ENCODE results near the gene TP63. TPM values are rescaled to one million over a fixed set of nuclear protein-coding genes. Genes with fewer than 3 reads are reported as not detected.
"Not testable (repeated sequence)": the region's sequence is repeated elsewhere in the genome, so short reads cannot be mapped to it uniquely, and the experiment has no call there.

TP63 gene
- polyA plus RNA-seq, 1 experiment: not detected

GRCh38 chr3:189664311-189664710, 33.1 kb downstream of the TP63 start:
- Histone ChIP-seq H3K36me3 (ENCODE audit: control insufficient read depth, insufficient read depth, low read length) (no peaks in the 10 kb centered on the region), H3K4me3 (ENCODE audit: low read depth, low read length) (no peak overlapping the region), H3K27me3 (ENCODE audit: control insufficient read depth, insufficient read depth, low read length) (no peaks in the 10 kb centered on the region)
- no peak for TF ChIP-seq CTCF (IDR thresholded peaks at IDR 0.05; ENCODE audit: insufficient read depth, low read depth, low read length)
- POLR2A ChIA-PET: no interaction called here
- CTCF ChIA-PET: interaction anchor here (0.7 kb wide), 1 partner anchor 13 kb away, joined by 3 read pairs; no protein-coding TSS in a partner anchor
- DNase-seq (ENCODE audit: low read depth): peak; percentile 86

GRCh38 chr3:189672346-189672745, 41.2 kb downstream of the TP63 start:
- H3K4me3 ChIP-seq (ENCODE audit: low read depth, low read length); H3K27me3 ChIP-seq (ENCODE audit: control insufficient read depth, insufficient read depth, low read length); H3K36me3 ChIP-seq (ENCODE audit: control insufficient read depth, insufficient read depth, low read length); POLR2A ChIA-PET; DNase-seq (ENCODE audit: low read depth); CTCF ChIA-PET: not testable (repeated sequence)

- ChIA-PET CTCF (no interaction called here), POLR2A (no interaction called here)
- Histone ChIP-seq H3K4me3 (ENCODE audit: low read depth, low read length) (no peak overlapping the region), H3K27me3 (ENCODE audit: control insufficient read depth, insufficient read depth, low read length) (no peaks in the 10 kb centered on the region), H3K36me3 (ENCODE audit: control insufficient read depth, insufficient read depth, low read length) (no peaks in the 10 kb centered on the region)
- no peak for TF ChIP-seq CTCF (IDR thresholded peaks at IDR 0.05; ENCODE audit: insufficient read depth, low read depth, low read length)
- no peak for DNase-seq (ENCODE audit: low read depth)
Measured at GRCh38 chr3:189673535-189673934, 42.3 kb downstream of the TP63 start.

GRCh38 chr3:189674249-189674913, 43.2 kb downstream of the TP63 start:
- no peaks in the 10 kb centered on the region for H3K27me3 ChIP-seq (ENCODE audit: control insufficient read depth, insufficient read depth, low read length)
- POLR2A ChIA-PET: no interaction called here
- no peaks in the 10 kb centered on the region for H3K36me3 ChIP-seq (ENCODE audit: control insufficient read depth, insufficient read depth, low read length)
- CTCF ChIA-PET: interaction anchor here (0.6 kb wide), 1 partner anchor 1030 kb away, joined by 3 read pairs; no protein-coding TSS in a partner anchor
- no peak for DNase-seq (ENCODE audit: low read depth)
- TF ChIP-seq CTCF (IDR thresholded peaks at IDR 0.05; ENCODE audit: insufficient read depth, low read depth, low read length): no peak
- H3K4me3 ChIP-seq (ENCODE audit: low read depth, low read length): no peak overlapping the region

GRCh38 chr3:189677667-189678066, 46.5 kb downstream of the TP63 start:
- DNase-seq (ENCODE audit: low read depth): no peak
- Histone ChIP-seq H3K4me3 (ENCODE audit: low read depth, low read length) (no peak overlapping the region), H3K36me3 (ENCODE audit: control insufficient read depth, insufficient read depth, low read length) (no peaks in the 10 kb centered on the region), H3K27me3 (ENCODE audit: control insufficient read depth, insufficient read depth, low read length) (no peaks in the 10 kb centered on the region)
- ChIA-PET CTCF (no interaction called here), POLR2A (no interaction called here)
- no peak for TF ChIP-seq CTCF (IDR thresholded peaks at IDR 0.05; ENCODE audit: insufficient read depth, low read depth, low read length)

GRCh38 chr3:189680723-189681122, 49.5 kb downstream of the TP63 start:
- Histone ChIP-seq H3K36me3 (ENCODE audit: control insufficient read depth, insufficient read depth, low read length) (no peaks in the 10 kb centered on the region), H3K27me3 (ENCODE audit: control insufficient read depth, insufficient read depth, low read length) (no peaks in the 10 kb centered on the region), H3K4me3 (ENCODE audit: low read depth, low read length) (no peak overlapping the region)
- ChIA-PET CTCF (interaction anchor here (0.6 to 1.1 kb wide), 2 partner anchors 12 to 26 kb away, joined by 3 read pairs; no protein-coding TSS in a partner anchor), POLR2A (no interaction called here)
- no peak for TF ChIP-seq CTCF (IDR thresholded peaks at IDR 0.05; ENCODE audit: insufficient read depth, low read depth, low read length)
- no peak for DNase-seq (ENCODE audit: low read depth)
